HG02642 (cell line): ENCODE measurements around the gene NR6A1.

Source experiments
- ATAC-seq: cut with Tn5 transposase; IDR thresholded peaks from one replicate; pipeline ENCODE4 v1.9.1; 2021; ENCODE audit warnings: mild to moderate bottlenecking; ENCODE audit not compliant: unreplicated experiment, poor library complexity

The NR6A1 gene

DNA sequence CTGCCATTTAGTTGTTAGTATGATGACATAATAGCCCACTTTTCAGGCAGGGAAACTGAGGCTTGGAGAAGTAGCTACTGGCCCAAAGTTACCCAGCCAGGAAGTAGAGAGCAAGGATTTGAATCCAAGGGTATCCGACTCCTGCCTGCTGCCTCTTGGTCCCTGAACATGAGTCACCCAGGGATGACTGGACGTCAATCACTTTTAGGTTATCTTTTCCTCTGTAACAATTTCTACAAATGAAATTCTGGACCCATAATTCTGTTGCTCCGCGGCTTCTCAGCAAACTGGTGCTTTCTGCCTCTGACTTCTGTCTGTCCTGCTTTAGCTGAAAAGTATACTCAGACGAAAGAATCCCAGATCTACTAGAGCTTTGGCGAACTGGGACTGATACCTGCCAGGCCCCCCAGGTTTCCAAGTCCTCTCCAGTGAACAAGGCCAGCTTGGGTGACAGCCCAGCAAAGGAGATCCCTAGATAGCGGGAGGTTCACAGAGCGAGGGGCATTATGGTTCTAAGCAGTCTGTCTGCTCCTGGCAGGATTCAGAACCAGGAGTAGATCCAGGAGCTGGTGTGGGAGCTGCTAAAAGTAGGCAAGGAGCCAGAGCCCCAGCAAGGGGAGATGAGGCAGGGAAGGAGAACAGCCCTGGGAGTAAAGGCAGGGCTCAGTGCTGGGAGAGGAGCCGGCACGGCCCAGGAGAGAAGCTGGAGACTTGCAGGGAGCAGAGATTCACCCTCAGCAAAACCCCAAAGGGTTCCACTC, 26.4 kb upstream of the NR6A1 start:
- ATAC-seq: no peak

DNA sequence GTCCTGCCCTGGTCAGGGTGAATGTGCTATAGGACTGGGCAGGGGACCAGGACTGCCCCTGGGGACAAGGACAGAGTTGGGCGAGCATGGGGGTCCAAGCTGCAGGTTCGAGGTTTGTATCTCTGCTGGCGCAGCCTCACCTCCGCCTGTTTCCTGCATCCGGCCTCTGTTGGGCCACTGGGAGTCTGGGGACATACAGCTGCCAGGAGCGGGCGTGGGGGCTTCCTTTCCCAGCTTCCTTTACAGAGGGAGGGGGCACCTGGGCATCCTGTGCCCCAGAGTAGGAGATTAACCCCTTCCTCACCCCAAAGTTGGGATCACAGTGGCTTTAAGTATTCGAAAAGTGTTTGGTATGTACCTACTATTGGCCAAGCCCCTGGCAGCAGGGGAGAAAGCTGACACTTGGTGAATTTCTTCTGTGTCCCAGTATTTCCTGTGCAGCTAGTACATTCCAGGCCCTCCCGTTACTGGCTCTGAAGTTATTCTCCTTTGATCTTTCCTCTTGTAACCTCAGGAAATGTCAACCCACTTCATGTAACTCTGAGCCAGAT, 24.8 kb upstream of the NR6A1 start:
- ATAC-seq: no peak

DNA sequence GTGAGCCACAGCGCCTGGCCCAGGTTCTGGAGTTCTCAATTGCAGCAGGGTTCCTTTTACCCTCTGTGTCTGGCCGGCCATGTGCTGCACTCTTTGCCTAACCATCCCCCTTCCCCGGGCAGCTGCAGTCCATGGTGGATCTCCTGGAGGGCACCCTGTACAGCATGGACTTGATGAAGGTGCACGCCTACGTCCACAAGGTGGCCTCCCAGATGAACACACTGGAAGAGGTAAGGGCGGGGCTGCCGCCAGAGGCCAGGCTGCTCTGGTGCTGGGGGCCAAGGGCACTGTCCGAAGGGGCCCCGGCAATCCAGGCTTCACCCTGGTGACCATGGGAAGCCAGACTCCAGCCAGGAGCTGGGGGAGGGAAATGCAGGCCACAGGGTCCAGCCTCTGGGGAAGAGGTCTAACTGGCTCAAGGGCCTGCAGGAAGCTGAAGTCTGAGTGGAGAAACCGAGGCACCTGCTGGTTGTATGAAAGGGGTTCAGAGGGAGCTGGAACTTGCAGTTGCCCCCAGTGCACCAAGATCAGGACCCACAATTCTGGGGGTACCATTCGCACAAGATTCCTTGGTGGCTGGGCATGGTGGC, 23.9 kb upstream of the NR6A1 start:
- no peak for ATAC-seq

DNA sequence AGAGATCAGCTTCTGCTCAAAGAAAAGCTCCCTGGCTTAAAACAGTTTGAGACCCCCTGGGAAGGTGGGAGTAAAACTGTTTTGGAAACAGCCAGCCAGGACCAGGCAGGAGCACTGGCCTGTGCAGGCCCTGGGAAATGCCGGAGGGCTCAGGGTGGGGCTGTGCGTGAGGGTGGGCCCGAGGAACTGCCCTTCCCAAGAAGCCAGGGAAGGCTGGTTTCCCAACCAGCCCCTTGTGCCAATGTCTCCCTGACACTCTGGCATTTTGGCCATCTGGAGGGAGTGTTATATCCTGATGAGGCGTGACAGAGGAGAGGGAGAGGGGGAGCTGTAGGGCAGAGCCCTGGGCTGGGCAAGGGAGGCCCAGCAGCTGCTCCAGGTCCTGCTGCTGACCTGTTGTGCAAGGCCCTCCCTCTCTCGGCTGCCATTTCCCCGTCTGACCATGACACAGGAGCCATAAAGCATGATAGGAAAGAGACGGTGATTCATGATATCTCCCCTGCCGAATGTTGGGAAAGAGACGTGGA, 22.0 kb upstream of the NR6A1 start:
- ATAC-seq: no peak

DNA sequence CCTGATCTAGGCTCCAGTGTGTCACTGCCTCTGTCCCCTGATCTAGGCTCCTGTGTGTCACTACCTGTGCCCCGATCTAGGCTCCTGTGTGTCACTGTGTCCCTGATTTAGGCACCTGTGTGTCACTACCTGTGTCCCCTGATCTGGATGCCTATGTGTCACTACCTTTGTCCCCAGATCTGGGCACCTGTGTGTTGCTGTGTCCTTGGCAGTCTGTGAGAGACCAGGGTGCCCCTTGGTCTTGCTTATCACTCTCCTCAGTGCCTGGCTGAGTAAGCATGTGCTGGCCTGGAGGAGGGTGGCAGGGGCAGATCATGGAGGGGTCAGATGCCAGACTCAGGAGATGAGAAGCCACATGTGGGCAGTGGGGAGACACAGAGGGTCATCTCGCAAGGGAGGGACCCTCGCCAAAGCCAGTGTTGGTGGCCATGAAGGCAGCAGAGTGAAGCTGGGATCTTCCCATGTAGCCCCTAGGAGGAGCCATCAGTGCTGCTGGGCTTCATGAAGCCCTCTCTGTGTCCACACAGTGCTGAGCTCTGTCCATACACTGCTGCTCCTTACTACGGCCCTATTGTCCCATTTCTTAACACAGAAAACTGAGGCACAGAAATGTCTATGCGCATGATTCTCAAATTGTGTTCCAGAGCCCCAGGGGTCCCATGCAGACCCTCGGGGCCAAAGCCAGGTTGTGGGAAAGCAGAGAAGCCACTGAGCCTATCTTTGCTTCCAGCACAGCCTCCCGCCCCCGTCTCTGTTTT, 21.3 kb upstream of the NR6A1 start:
- ATAC-seq: no peak

DNA sequence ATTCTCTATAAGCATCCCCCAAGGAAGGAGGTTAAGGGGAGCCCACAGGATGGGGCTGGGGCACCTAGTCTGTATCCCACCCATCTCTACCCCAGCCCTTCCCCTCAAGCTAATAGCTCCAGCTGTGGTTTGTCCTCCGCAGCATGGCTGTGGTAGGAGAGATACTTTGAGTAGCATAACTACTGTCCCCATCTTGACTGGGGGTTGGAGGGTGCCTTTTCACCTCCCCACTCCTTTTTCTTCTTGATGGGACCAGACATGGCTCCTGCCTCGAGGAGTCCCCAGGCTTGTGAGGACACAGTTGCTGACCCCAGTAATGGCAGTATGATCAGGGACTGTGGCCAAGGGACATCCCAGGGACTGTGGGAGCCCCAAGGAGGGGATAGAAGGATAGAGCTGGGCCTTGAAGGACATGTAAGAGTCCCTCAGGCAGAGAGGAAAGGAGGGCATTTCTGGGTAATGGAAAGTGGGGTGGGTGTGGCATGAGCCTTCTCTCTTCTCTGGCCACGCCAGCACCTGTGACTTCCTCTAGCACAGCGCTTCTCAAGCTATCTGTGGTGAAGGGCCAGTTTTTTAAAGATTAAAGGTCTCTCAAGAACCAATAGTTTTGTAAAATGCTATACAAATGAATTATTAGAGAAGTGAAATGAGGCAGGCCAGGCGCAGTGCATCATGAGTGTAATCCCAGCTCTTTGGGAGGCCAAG, 19.8 kb upstream of the NR6A1 start:
- ATAC-seq: no peak

DNA sequence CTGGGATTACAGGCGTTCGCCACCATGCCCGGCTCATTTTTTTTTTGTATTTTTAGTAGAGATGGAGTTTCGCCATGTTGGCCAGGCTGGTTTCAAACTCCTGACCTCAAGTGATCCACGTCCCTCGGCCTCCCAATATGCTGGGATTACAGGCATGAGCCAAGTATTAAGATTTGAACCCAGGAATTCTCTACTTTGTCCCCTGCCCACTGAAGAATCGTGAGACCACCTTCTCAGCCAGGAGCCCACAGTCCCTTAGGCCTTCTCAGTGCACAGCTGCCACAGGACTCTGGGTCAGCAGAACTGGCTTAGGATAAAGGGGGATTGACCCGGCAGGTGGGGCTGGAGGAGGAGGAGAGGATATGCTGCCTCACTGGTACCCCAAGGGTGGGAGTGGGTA, 19.2 kb upstream of the NR6A1 start:
- ATAC-seq: no peak

DNA sequence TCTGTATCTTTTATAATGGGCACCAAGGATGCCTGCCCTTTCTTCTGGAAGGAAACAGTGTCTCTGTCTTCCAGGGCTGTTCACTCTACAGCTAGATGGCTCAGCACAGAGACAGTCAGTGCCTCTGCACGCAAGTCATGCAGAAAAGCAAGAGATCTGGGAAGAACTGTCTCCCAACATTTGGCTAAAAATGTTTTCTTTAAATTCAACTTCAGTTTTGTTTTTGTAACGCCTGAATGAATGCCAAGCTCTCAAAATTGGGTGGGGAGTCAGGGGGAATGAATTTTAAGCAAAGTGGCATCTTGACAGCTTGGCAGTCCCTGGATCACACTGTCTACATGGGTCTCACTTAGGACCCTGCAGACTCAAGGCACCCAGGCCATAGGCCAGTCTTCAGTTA, 18.4 kb upstream of the NR6A1 start:
- no peak for ATAC-seq

DNA sequence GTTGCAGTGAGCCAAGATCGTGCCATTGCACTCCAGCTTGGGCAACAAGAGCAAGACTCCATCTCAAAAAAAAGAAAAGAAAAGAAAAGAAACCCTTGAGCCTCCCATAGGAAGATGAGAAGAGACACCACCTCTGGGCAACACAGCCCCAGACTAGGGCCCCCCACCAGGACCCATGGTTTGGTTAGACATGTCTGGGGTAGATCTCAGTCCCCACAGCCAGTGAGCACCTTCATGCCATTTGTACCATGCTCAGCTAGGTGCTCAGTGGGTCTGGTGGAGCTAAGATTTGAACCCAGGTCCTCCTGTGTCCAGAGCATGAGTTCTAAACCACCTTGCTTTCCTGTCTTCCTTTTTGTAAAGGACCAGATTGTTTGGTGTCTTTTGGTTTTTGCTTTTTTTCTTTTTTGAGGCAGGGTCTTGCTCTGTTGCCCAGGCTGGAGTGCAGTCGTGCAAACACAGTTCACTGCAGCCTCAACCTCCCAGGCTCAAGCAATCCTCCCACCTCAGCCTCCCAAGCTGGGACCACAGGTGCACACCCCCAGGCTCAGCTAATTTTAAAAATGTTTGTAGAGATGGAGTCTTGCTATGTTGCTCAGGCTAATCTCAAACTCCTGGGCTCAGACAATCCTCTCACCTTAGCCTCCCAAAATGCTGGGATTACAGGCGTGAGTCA, 17.6 kb upstream of the NR6A1 start:
- no peak for ATAC-seq

DNA sequence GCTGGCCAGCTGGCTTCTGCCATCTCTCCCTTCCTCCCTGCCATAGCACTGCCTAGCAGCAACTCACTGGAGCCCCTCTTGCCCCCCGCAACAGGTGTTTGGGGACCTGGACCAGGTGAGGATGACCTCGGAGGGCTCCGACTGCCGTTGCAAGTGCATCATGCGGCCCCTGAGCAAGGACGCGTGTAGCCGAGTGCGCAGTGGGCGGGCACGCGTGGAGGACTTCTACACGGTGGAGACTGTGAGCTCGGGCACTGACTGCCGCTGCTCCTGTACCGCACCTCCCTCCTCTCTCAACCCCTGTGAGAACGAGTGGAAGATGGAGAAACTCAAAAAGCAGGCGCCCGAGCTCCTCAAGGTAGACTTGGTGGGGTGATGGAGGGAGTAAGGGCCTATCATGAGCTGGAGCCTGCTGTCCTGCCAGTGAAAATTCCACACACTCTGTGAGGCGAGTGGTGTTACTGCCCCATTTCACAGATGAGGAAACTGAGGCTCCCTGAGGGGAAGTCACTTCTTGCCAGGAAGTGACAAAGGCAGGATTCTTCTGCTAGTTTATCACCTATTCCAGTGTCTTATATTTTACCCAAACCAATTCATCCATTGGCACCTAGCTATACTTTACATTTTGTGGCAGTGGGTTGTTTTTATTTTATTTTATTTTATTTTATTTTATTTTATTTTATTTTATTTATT, 15.9 kb upstream of the NR6A1 start:
- ATAC-seq: no peak

DNA sequence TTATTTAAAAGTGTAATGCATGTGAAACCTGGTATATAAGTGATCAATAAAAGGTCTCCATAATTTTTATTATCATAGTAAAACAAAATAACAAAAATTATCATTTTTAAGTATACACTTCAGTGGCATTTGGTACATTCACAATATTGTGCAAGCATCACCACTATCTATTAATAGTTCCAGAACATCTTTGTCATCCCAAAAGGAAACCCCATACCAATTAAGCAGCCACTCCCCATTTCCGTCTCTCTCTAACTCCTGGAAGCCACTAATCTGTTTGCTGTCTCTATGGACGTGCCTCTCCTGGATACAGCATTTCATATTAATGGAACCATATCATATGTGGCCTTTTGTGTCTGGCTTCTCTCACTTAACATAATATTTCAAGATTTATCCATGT, 13.4 kb upstream of the NR6A1 start:
- no peak for ATAC-seq

DNA sequence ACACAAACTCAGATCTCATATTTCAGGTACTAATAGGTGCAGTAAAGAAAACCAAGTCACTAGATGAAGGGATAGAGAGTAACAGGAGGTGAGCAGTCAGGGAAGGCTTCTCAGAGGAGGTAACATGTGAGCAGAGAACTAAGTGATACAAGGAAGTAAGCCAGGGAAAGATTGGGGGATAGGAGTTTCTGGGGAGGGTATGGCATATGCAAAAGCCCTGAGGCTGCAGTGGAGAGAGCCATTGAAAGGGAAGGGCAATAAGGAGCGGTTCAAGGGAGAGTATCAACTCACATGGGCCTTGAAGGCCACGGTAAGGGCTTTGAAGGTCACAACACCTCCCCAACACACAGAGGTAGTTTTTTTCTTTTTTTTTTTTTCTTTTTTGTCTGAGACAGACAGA, 12.7 kb upstream of the NR6A1 start:
- ATAC-seq: no peak

DNA sequence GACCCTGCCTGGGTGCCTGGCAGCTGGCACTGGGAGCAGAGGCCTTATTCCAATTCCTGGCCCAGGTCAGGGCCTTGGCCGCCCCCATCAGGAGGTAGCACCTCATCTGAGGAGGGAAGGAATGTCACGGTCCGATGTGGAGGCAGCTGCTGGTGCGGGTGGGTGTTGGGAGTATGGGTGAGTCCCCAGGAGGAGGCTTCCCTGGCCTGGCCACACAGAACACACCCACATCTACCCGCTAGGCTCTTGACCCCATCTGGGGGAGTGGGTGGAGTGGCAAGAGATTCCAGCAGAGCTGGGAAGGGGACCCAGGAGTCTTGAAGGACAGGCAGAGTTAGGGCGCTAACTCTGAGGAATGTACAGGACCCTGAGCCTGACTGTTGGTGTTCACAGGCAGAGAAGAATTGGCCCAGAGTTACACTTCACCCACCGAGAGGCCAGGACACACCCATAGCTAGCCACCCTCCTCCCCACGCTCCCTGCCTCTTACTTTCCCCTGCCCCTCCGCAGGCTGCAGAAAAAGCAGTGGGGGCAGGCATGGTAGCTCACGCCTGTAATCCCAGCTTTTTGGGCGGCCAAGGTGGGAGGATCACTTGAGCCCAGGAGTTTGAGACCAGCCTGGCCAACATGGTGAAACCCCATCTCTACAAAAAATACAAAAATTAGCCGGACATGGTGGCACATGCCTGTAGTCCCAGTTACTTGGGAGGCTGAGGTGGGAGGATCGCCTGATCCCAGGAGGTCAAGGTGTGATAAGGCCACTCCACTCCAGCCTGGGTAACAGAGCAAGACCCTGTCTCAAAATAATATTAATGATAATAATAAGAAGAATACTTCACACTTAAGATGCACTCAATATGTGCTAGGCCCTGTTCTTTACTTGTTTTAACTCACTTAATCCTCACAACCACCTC, 11.8 kb upstream of the NR6A1 start:
- ATAC-seq: no peak

DNA sequence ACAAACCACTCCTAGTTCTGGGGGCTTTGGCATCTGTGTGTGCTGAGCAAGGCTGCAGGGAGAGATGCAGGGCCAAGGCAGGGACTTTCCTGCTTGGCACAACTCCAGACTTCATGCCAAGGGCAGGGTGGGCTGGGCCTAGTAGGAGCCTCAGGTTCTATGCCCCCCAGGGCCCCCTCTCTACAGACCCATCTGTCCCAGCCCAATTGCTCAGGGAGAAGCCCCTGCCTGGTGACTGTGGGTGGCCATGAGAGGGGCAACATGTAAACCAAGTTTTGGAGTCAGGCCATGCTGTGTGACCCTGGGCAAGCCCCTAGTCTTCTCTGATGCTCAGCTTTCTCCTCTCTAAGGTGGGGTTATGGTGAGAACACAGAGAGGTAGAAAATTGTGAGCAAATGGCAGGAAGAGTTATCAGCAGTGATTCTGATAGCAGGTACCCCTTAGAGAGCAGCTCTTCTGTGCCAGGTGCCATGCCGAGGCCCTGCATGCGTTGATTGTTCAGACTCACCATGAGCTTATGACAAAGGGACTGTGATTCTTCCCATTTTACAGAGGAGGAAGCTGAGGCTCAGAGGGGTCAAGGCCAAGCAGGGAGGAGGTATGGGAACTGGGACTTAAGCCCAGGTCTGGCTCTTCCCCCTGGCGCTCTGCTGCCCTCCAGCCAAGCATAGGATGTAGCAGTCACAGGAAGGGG, 11.0 kb upstream of the NR6A1 start:
- no peak for ATAC-seq

DNA sequence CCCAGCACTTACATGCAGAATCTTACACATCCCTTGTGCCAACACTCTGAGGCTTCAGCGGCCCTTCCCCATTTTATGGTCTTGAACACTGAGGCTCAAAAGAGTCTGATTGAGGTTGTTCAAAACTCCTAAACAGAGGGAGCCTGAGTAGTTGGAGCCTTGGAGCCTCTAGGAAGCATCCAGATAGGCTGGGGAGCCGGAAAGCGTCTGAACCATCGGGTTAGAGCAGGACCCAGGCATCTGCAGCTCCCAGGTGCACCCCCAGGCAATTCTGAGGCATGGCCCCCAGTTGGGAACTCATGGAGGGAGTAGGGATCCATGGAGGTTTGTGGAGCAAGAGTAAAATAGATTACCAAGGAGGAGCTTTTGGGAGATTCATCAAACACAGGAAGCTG, 9.6 kb upstream of the NR6A1 start:
- no peak for ATAC-seq

DNA sequence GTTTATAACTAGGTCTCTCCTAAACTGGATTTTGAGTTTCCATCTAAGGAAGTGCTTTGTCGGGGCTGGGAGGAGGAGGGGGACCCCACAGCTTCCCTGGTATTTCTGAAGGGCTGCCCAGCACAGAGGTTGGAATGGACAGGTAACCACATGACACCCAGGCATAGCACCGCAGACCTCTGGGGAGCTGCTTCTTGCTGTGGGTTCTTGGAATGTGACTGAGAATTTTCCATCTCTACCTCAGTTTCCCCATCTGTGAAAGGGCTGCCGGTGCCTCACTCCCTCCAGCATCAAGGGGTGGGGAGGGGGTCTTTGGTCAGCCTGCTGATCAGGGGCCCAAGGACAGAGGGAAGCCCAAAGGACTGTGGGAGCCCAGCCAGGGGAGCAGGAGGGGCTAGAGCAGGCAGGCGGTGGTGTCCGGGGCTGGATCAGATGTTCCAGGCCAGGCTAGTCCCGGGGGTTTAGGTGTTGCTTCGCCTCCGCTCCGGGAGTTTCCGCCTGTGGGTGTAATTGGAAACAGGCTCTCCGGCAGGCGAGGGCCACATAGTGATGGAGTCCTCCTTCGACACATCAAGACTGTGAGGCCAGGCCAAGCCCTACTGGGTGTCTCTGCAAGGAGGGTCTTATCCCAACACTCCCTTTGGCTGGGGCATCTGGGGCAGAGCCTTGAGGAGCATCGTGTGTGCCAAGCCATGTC, 9.1 kb upstream of the NR6A1 start:
- ATAC-seq: no peak

DNA sequence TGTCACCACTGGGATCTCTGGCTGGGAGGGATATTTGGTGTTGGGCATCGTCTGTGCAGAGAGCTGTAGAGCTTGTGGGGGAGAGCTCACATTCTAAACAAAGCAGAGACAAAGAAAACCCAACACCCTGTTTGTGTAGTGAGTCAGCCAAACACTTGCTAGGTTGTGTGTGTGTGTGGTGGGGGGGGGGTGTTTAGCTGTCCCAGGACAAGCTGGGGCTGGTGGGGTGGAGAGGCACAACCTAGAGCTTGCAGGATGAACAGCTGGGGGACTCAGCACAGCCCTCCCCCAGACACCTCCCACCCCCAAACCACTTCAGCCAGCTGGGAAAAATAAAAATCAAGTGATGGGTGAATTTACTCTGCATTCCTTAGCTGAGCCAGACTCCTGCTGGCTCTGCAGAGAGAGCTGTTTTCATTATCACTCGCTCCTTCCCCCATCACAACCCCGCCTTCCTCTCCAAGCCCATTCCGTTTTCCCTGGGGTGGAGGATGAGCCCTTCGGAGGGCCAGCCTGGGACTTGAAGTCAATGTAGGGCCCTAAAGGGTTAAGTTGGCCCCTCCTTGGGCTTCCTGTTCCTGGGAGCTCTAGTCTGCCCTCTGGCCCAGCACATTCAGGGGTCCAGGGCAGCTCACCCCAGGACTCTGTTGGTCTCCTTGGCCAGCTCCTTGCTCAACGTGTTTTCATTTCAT, 8.4 kb upstream of the NR6A1 start:
- no peak for ATAC-seq
